Glomerular endothelial cell (primary cell): ENCODE measurements around the gene FAM72C. TPM values are rescaled to one million over a fixed set of nuclear protein-coding genes. Genes with fewer than 3 reads are reported as not detected.
"Not testable (repeated sequence)": the region's sequence is repeated elsewhere in the genome, so short reads cannot be mapped to it uniquely, and the experiment has no call there.

Source experiments
- DNase-seq: peaks from one replicate; pipeline ENCODE4 v3.0.0-alpha.2; 2011; ENCODE audit warnings: low read depth, low spot score; ENCODE audit errors: extremely low read depth
- total RNA-seq: library from RNA; depleted of rRNA; stranded (reverse); fragments of >200 nt; gene quantifications from 2 replicates; pipeline ENCODE4 v1.2.3, GENCODE V29; 2015

FAM72C gene
- total RNA-seq, 1 donor from 2014 or later: 1.4 TPM

- not testable (repeated sequence) for DNase-seq
These were observed 16.1 kb upstream of the FAM72C start for GRCh38 chr1:143987868-143988267.

DNA sequence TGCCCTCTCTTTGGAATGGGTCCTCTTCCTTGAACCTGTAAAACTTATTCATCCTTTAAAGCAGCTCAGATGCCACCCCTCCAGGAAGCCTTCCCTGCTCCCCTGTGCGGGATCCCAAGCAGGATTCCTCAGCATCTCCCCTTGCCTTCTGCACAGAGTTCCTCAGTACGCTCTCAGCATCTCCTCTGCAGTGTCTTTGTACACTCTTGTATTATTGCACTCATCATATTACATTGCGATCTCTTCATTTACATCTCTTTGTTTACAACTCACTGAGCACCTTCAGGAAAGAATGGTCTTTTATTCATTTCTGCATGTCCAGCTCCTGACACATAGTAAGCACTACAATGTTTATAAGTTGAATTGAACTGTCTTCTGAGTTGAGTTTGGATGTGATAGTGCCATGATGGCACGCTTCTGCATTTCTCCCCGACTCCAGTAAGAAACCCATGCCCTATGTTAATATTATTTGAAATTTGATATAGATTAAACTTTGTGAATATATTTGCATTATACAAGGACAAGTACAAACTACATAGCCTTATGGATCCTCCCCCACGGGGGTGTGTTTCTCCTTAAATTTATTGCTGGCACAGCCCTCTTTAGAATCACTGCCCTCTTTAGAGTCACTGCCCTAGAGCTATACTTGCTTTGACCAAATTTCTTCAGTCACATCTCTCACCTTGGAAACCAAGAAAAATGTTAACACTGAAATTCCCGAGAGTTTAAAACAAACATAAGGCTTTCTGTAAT lies 13.1 kb upstream of the FAM72C start:
- DNase-seq: not testable (repeated sequence)

GRCh38 chr1:143974416-143974815 lies 2.6 kb upstream of the FAM72C start:
- not testable (repeated sequence) for DNase-seq

- not testable (repeated sequence) for DNase-seq
These were observed 2.2 kb upstream of the FAM72C start for GRCh38 chr1:143973876-143974414.

- not testable (repeated sequence) for DNase-seq
These were observed 1.1 kb upstream of the FAM72C start for GRCh38 chr1:143972753-143973326.

DNA sequence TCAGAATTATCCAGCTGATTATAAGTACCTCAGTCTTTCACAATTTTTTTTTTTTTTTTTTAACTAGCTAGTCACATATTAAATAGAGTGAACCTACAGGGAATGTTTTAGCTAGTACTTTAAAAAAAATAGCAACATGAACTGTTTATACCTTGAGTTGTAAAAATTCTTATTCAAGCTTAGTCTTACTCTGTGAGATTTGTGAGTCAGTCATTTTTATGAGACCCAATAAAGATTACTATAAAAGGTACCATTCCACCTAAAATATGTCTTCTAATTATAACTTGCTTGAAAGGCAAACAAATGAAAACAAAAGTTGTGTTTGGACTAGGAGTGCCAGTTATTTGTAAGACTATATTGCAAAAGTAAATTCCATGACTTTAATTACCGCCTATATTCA lies 5.9 kb downstream of the FAM72C start:
- DNase-seq: not testable (repeated sequence)

- DNase-seq: not testable (repeated sequence)
These were observed 7.5 kb downstream of the FAM72C start for GRCh38 chr1:143964294-143964693.

- DNase-seq: not testable (repeated sequence)
These were observed 15.9 kb downstream of the FAM72C start for GRCh38 chr1:143955930-143956329.

DNA sequence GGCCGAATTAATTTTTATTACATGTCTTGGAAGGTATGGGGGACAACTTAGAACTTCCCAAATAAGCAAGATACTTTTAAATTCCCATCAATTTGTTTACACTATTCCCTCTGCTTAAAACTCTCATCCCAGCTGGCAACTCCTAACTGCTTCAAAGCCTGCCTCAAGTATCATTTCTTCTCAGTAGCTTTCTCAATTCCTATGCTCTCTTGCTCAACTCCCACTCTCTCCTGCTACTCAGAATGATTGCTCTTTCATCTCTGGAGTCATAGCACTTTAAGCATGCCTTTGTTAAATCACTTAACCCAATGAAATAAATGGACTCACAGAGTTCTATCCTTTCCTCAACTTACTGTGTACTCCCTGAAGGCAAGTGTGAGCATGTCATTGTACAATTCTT lies 18.9 kb downstream of the FAM72C start:
- not testable (repeated sequence) for DNase-seq

DNA sequence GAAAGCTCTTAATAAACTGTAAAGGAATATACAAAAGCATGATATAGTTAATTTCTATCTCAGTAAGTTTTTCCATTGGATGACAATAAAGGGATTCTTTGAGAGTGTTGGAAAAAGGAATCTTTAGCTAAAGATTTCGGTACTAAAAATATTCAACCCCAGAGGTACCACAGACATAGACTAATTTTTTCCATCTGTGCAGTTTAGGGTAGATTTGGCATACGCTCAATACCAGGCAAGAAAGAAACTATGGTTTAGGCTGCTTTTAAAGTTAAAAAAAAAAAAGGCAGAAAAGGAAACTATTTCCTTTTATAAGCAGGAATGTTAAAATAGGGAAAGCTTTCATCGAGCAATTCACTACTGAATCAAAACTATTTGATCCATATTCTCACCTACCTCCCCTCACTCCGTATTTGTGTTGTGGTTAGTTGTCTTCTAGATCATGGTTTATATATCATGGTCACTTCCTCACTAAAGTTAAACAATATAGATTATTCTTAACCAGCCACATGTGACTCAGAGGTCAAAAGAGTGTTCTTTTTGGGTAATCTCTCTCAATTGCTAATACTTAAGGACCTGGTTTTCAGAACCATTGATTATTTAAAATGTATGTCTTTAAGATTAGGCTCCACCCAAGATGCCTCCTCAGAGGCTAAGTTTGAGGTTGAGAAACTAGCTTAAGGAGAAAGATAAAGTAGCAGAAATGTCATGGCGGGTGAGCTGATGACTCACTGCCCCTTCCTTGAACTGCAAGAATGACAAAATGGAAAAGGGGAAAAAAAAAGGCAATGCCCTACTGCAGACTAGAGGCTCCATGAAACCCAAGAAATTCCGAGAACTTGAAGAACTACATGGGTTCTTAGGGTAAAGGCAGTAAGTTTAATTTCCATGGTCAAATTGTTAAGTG lies 20.0 kb downstream of the FAM72C start:
- DNase-seq: not testable (repeated sequence)

DNA sequence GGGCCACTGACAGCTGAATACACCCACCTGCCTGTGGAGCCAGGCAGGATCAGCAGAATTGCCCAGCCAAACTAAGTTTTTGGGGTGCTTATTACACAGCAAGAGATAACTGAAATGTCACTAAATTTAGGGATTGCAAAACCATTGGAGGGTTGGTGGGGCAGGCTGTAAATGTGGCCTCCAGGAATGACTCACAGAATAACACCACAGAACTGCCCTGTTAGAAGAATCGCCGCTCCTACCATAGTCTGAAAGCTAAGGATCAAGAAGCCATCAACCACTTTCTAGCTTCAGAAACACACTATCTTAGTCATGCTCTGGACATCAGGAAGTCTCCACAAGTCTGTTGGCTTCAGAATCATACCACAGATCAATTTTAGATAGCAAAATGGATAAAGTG lies 24.0 kb downstream of the FAM72C start:
- not testable (repeated sequence) for DNase-seq

GRCh38 chr1:143945253-143945652 lies 26.5 kb downstream of the FAM72C start:
- not testable (repeated sequence) for DNase-seq

GRCh38 chr1:143944576-143945240 lies 27.1 kb downstream of the FAM72C start:
- DNase-seq: not testable (repeated sequence)

GRCh38 chr1:143943319-143943978 lies 28.3 kb downstream of the FAM72C start:
- DNase-seq: not testable (repeated sequence)

GRCh38 chr1:143942238-143942860 lies 29.4 kb downstream of the FAM72C start:
- not testable (repeated sequence) for DNase-seq

- not testable (repeated sequence) for DNase-seq
These were observed 32.1 kb downstream of the FAM72C start for GRCh38 chr1:143939666-143940065.

DNA sequence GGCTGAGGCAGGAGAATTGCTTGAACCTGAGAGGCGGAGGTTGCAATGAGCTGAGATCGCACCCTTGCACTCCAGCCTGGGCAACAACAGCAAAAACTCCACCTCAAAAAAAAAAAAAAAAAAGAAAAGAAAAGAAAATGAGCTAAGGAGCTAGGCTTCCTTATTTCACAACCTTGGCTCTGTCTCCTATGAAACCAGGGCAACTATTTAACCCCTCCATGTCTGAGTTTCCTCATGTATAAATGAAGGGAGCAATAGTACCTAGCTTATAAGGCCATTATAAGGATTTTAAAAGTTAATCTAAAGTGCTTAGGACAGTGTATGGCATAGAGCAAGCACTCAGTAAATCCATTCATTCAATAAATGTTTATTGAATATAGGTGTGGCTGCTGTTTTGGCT lies 32.9 kb downstream of the FAM72C start:
- DNase-seq: not testable (repeated sequence)

DNA sequence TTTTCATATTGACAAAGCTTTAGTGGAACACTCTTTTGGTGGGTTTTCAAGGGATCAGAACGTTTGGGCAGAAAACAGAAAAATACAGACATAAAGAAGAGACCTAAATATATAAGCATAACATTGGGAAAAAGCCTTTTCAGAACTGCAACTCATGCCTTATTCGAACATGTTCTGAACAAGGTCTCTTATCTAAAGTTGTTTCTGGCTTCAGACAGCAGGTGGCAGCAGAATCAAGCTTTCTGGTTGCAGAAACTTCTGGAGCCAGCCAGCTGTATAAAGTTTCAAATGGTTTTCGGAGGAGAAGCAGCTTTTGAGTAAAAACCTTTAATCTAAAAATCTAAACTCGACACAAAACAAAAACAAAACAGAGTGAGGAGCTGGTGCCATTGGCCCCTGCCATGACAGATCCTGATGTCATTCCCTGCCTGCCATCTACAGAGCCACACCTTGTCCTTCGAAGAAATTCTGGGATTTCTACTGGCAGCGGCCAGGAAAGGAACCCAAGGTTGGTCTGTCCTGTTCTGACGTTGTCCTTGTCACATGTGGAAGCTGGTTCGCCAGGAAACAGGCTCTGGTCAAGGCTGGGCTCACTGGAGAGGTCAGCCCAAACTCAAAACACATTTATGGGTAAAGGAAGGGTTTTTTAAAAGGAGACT lies 35.2 kb downstream of the FAM72C start:
- not testable (repeated sequence) for DNase-seq

- DNase-seq: not testable (repeated sequence)
These were observed 52.7 kb downstream of the FAM72C start for GRCh38 chr1:143919127-143919526.
